HUES64 (cell line): Measurements from ENCODE around the gene ASTL.

ENCODE experiments used
- H3K27ac ChIP-seq: 2 replicates; pipeline ENCODE4 v1.7.0; 2013; ENCODE audit warnings: low read depth, low read length, inconsistent platforms
- H3K27me3 ChIP-seq: 2 replicates; pipeline ENCODE4 v1.6.1; 2013; ENCODE audit warnings: mild to moderate bottlenecking, low read length; ENCODE audit not compliant: insufficient read depth
- H3K36me3 ChIP-seq: 2 replicates; pipeline ENCODE4 v1.6.1; 2013; ENCODE audit warnings: mild to moderate bottlenecking, low read length; ENCODE audit not compliant: insufficient read depth
- H3K4me1 ChIP-seq: 2 replicates; pipeline ENCODE4 v1.6.1; 2013; ENCODE audit warnings: mild to moderate bottlenecking, low read length, moderate library complexity; ENCODE audit not compliant: insufficient read depth
- H3K4me3 ChIP-seq: 2 replicates; pipeline ENCODE4 v1.5.1; 2013; ENCODE audit warnings: mild to moderate bottlenecking, low read length, moderate library complexity
- H3K9ac ChIP-seq: 2 replicates; pipeline ENCODE4 v1.6.1; 2013; ENCODE audit warnings: mild to moderate bottlenecking, low read depth, low read length
- H3K9me3 ChIP-seq: 2 replicates; pipeline ENCODE4 v1.6.1; 2013; ENCODE audit warnings: low read depth, low read length; ENCODE audit not compliant: insufficient read depth
- WGBS: fragments of 150-250, 120-280 bp; methylation state at CpG from one replicate; pipeline ENCODE4 v1.1.7; 2013; ENCODE audit warnings: missing lambda C conversion rate; 5-methylcytosine and 5-hydroxymethylcytosine counted together

Gene ASTL

DNA sequence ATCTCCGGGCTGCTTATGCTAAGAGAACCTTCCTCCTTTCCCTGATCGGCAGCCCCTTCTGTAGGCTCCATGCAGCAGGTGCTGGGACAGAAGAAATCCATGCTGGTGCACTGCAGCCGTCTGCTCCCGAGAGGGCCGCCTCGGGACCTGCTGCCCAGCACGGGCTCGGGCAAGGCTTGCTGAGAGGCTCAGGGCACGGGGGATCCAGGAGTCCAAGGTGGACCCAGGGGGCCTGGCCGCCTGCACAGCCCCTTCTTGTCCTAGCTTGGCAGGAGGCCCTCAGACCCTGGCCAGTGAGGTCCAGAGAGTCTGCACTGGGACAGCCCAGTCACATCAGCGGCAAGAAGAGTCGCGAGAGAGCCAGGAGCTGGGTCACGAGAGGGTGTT, 20.2 kb upstream of the ASTL start:
- 0 out of 2 replicates have a peak, but pooled peaks cover 4% of the 10 kb centered on the region for H3K4me1 ChIP-seq
- H3K9ac ChIP-seq = no peak overlapping the region
- no peak overlapping the region for H3K4me3 ChIP-seq
- no peaks in the 10 kb centered on the region for H3K27me3 ChIP-seq
- no peaks in the 10 kb centered on the region for H3K36me3 ChIP-seq
- H3K27ac ChIP-seq = no peak overlapping the region
- 90% methylated on average over 14 of the region's 14 CpGs for WGBS
- H3K9me3 ChIP-seq = no peaks in the 10 kb centered on the region

DNA sequence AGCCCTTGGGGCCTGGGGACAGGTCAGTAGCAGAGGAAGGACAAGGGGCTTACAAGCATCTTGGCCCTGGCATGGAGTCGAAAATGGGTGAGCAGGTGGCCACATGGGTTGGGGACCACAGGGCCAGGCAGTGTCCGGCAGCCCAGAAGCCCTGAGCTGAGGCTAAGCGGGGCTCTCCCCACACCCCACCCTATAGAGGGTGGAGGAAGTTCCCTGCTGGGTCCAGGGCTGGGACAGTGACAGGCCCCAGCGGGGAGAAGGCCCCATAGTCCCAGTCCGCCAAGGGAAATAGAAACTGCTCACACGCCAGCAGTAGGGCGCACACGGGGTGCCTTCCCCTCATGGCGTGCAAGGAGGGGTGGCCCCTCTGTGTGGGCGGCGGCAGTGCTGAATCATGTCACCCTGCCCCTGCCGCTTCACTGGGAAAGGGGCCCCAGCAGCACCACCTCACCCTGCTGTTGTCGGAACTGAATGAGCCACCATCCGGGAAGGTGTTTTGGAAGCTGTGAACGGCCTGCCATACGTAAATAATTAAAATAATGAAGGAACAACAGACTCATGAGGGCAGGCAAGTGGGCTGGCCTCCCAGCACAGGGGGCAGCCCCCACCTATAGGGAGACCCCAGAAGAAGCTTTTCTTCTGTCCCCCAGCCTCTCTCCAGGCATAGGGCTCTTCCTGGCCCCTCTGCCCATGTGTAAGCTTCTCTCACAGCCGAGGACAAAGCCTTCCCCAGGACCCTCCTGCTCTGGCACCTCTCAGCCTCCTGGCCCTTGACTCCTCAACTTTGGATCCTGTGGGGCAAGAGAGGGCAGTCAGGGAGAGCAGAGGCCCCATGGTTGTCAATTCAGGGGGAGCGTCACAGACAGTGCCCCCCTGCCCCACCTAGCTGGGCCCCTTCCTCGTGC, 19.6 kb upstream of the ASTL start:
- Histone ChIP-seq H3K27ac (no peak overlapping the region), H3K36me3 (no peaks in the 10 kb centered on the region), H3K9ac (no peak overlapping the region), H3K9me3 (no peaks in the 10 kb centered on the region), H3K4me3 (no peak overlapping the region), H3K4me1 (0 out of 2 replicates have a peak, but pooled peaks cover 4% of the 10 kb centered on the region), H3K27me3 (no peaks in the 10 kb centered on the region)
- 81% methylated on average over 18 of the region's 19 CpGs for WGBS

DNA sequence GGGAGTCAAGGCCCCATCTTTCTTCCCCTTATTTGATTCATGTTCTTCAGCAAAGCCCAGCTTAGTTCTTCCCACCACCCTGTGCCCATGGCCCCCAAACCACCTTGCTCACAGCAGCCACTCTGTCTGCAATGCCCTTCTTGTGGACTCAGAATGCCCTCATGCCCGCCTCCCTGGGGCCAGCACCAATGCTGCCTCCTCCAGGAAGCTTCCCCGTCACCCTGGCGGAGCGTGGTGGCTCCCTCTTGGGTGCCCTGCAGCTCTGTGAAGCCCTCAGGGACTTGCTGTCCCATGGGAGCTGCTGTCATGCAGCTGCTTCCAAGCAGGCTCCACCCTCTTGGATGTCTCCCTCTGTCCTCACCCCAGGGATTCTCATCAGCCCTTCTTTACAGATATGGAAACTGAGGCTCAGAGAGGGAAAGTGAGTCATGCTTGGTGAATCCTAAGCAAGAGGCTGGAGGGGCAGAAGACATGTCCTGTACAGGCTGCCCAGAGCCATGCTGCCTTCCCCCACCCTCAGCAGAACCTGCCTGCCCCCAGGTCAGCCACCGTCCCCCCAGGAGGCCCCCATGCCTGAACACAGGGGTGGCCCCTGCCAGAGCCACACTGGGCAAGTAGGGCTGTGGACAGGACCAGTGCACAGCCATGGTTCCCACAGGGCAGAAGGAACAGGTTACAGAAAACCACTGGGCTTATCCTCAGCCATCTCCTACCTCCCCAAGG, 18.8 kb upstream of the ASTL start:
- Histone ChIP-seq H3K9ac (no peak overlapping the region), H3K27ac (no peak overlapping the region), H3K4me1 (peaks cover 6% of the 10 kb centered on the region)

DNA sequence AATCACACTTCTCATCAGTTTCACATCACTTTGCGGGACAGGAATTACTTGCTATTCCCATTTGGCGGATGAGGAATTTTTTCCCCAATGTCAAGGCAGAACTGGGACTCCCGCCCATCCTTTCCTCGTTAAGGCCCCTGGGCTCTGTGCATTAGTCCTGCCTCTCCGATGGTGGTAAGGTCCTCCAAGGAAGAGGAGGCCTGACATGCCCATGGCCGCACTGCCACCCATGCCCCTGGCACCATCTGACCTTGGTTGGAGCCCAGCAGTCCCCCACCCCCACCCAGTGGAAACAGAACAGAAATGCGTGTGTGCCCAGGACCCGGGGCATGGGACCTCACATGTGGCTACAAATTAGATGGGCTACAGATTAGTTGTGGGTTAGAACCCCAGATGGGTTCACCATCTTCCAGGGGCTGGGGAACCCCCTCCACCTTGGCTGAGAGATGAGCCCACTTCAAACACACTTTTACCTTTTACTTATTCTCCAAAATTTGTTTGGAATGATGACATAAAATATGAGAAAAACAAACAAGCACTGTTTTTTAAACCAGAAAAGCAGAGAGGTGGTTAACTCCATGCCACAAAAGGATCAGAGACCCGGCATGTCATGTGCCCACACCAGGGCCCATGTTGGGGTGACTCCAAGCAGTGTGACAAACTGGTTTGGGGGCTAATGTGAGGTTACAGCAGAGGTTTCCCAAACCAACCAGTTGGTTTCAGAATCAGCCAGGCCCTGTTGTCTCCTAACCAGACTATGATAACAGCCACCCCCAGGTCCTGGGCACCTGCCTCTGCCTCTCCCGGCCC, 17.9 kb upstream of the ASTL start:
- Histone ChIP-seq H3K36me3 (no peaks in the 10 kb centered on the region), H3K9me3 (no peaks in the 10 kb centered on the region), H3K27ac (no peak overlapping the region), H3K4me3 (no peak overlapping the region), H3K27me3 (no peaks in the 10 kb centered on the region), H3K4me1 (peaks cover 7% of the 10 kb centered on the region), H3K9ac (no peak overlapping the region)
- WGBS = 94% methylated on average over 10 of the region's 10 CpGs

More for the DNA sequence above, 18.8 kb upstream of the ASTL start:
- H3K36me3 ChIP-seq = no peaks in the 10 kb centered on the region
- WGBS = 94% methylated on average over 5 of the region's 5 CpGs
- no peaks in the 10 kb centered on the region for H3K27me3 ChIP-seq
- H3K9me3 ChIP-seq = no peaks in the 10 kb centered on the region
- no peak overlapping the region for H3K4me3 ChIP-seq

DNA sequence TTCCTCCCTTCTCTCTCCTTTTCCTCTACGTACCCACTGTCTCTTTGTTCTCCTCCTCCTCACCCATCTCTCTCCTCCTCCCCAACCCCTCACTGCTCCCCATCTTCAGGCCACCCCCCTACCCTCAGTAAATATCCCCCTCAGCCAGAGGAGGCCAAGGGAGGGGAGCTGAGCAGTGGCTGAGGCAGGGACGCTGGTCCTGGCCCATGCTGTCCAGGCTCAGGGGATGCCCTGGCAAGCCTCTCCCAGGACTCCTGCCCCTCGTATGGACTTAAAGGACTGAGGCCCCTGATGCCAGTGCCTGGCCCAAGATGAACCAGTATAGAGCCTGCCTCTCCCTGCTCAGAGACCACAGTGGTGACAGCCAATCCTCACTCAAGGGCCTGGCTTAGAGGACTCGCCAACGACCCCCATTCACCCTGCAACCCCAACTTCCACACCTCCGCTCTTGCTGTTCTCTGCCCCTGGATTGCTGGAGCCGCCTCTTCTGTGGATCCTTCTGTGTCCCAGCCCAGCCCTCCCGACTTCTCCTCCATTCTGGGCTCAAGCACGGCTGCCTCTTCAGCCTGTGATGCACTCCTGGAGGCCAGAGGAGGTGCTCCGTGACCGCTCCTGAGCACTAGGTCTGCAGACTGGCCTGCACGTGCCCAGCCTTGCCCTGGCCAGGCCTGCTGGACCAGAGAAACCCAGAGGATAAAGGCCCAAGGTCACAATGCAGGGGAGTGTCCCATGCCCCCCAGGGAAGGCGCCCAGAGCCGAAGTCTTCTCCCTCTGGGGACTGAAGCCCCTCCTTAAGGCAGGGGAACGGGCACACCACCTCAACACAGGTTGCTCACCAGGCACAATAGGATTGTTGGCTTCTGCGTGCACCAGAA, 16.4 kb upstream of the ASTL start:
- Histone ChIP-seq H3K9ac (no peak overlapping the region), H3K4me3 (no peak overlapping the region), H3K9me3 (no peaks in the 10 kb centered on the region), H3K36me3 (no peaks in the 10 kb centered on the region), H3K27me3 (no peaks in the 10 kb centered on the region), H3K4me1 (peaks cover 7% of the 10 kb centered on the region), H3K27ac (no peak overlapping the region)
- 88% methylated on average over 16 of the region's 16 CpGs for WGBS

DNA sequence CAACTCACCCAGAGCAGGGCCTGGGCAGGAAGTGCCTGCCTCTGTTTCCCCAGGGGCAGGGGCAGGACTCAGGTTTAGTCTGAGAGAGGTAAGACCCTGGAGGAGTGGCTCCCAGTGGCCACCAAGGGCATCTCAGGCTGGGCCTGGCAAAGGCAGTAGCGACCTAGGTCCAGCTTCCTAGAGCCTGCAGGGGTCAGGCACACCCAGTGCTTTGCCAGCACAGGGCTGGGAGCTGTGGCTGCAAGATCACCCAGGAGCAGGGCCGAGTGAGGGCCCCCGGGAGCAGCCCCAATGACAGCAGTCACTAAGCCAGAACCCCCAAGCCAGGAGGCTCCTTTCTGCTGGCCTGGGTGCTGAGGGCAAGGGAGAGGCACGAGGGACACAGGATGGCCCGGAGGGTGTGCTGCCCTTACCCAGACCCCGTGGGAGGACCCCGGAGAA, 15.7 kb upstream of the ASTL start:
- Histone ChIP-seq H3K9me3 (no peaks in the 10 kb centered on the region), H3K27ac (no peak overlapping the region), H3K27me3 (no peaks in the 10 kb centered on the region), H3K36me3 (no peaks in the 10 kb centered on the region), H3K9ac (no peak overlapping the region), H3K4me1 (peaks cover 10% of the 10 kb centered on the region), H3K4me3 (no peak overlapping the region)
- 86% methylated on average over 7 of the region's 7 CpGs for WGBS

DNA sequence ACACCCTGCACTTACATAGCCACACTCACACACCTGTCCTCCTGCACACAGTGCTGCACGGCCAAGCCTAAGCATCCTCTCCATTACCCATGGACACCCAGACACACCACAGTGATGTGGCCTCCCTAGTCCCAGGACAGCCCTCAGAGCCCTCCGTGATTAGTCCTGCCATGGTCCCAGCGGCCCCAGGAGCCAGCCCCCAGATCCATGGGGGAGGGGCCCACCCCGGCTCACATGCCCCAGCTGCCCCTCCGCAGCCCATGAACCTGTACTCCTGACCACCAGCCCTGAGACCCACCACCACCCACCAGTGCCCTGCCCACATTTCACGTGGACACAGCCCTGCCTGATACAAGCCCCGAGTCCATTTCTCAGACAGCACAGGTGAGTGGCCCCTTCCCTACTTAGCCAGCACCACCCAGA, 15.0 kb upstream of the ASTL start:
- H3K36me3 ChIP-seq = no peaks in the 10 kb centered on the region
- H3K9me3 ChIP-seq = no peaks in the 10 kb centered on the region
- H3K27me3 ChIP-seq = no peaks in the 10 kb centered on the region
- peaks cover 15% of the 10 kb centered on the region for H3K4me1 ChIP-seq
- no peak overlapping the region for H3K9ac ChIP-seq
- WGBS = 90% methylated on average over 7 of the region's 7 CpGs
- H3K27ac ChIP-seq = no peak overlapping the region
- no peak overlapping the region for H3K4me3 ChIP-seq

DNA sequence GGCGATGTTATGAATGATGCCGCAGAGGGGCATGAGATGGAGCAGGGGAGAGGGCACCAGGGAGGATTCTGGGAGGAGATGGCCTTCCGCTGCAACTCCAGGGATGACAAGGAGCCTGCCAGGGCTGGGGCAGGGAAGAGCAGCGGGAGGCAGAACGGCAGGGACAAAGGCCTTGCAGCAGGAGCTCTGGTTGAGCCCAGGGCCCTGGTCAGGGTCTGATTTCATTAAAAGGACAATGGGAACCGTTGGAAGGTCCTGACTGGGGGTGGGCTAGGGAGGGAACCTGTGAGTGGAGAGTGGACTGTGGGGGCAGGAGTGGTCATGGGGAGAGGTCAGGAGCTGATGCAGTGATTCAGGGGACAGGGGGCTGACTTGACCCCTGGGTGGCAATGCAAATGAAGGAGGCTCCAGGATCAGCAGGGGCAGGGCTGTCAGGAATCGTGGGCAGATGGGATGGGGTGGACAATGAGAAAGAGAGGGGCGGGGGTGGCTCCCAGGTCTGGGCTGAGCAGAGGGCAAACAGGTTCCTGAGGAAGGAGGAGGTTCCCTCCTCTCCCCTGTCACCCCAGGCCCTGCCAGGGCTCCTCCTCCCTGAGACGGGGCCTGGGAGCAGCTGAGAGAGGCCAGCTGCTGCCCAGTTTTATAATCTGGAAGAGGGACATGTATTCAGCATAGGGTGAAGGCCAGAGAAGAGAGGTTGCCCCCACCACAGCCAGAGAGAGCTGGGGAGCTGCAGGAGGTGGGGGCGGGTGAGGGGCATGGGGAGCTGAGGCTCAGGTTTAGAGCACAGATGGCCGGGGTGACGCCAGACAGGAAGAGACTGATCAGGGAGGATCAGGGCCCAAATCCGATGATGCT, 14.2 kb upstream of the ASTL start:
- no peak overlapping the region for H3K27ac ChIP-seq
- 58% methylated on average over 13 of the region's 13 CpGs for WGBS
- H3K4me1 ChIP-seq = peaks cover 18% of the 10 kb centered on the region
- H3K36me3 ChIP-seq = no peaks in the 10 kb centered on the region
- no peak overlapping the region for H3K4me3 ChIP-seq
- no peaks in the 10 kb centered on the region; the same call in 1 of the 2 replicates for H3K27me3 ChIP-seq
- no peak overlapping the region for H3K9ac ChIP-seq
- H3K9me3 ChIP-seq = no peaks in the 10 kb centered on the region

DNA sequence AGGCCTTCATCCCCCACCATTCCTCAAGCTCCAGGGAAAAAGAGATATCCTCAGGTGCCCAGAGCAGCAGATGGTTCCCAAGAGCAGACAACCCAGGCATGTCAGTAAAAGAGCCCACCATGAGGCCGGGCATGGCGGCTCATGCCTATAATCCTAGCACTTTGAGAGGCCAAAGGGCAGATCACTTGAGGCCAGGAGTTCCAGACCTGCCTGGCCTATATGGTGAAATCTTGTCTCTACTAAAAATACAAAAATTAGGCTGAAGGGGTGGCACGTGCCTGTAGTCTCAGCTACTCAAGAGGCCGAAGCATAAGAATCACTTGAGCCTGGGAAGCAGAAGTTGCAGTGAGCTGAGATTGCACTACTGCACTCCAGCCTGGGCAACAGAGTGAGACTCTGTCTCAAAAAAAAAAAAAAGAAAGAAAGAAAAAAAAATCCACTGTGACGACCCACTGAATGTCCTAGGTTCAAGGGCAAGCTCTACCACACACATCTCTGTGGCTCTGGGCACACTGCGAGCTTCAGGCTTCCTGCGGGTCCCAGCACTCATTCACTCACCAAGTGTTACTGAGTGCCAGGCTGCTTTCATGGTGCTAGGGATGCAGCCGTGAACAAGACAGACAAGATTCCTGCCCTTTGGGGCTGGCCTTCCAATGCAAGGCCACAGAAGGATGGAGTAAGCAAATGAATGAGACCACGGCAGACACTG, 13.4 kb upstream of the ASTL start:
- Histone ChIP-seq H3K27ac (no peak overlapping the region), H3K36me3 (no peaks in the 10 kb centered on the region), H3K4me3 (no peak overlapping the region), H3K27me3 (peaks cover 5% of the 10 kb centered on the region; the same call in 1 of the 2 replicates), H3K4me1 (peaks cover 18% of the 10 kb centered on the region), H3K9ac (no peak overlapping the region), H3K9me3 (no peaks in the 10 kb centered on the region)
- 91% methylated on average over 9 of the region's 9 CpGs for WGBS
